Esophagus muscularis mucosa (tissue), 4 donors: ENCODE measurements around the gene TGM5. TPM values are rescaled to one million over a fixed set of nuclear protein-coding genes. Genes with fewer than 3 reads are reported as not detected.

Experiments used
- DNase-seq: peaks from one replicate; pipeline ENCODE4 v3.0.0-alpha.2; 2017; ENCODE audit errors: extremely low spot score
- H3K27ac ChIP-seq, 4 donors: fragments of 200-600 bp; sonication (generic); replicated peaks in 1 of 4; 1 replicate in 3 of 4; 2 replicates in 1 of 4; pipeline ENCODE4 v1.5.1; 2016 to 2019; ENCODE audit warnings: mild to moderate bottlenecking in 1 of 4
- H3K27me3 ChIP-seq, 4 donors: fragments of 200-600 bp; sonication (generic); one replicate each; pipeline versions ENCODE4 v1.5.1 to v1.6.0; 2016 to 2019
- H3K36me3 ChIP-seq, 4 donors: fragments of 200-600 bp; sonication (generic); one replicate each; pipeline ENCODE4 v1.5.1; 2016 to 2019
- H3K4me1 ChIP-seq, 4 donors: fragments of 200-600 bp; sonication (generic); one replicate each; pipeline ENCODE4 v1.5.1; 2016 to 2019
- H3K4me3 ChIP-seq, 4 donors: fragments of 200-600 bp; sonication (generic); 1 replicate in 2 of 4; 2 replicates in 2 of 4; pipeline ENCODE4 v1.5.1; 2016 to 2019; ENCODE audit warnings: mild to moderate bottlenecking in 4 of 4, moderate library complexity in 1 of 4
- H3K9me3 ChIP-seq, 4 donors: fragments of 200-600 bp; sonication (generic); 1 replicate in 3 of 4; 2 replicates in 1 of 4; pipeline ENCODE4 v1.5.1; 2016 to 2019
- EP300 ChIP-seq: sonication (generic); formaldehyde crosslinking; IDR thresholded peaks from one replicate; pipeline ENCODE4 v1.6.1; 2017; ENCODE audit warnings: antibody characterized with exemption
- POLR2A ChIP-seq: fragments of 450-650 bp; IDR thresholded peaks from one replicate; pipeline ENCODE4 v1.6.1; 2017; ENCODE audit warnings: antibody characterized with exemption, moderate library complexity, mild to moderate bottlenecking, low read depth
- POLR2AphosphoS5 ChIP-seq, 2 donors: sonication (generic); formaldehyde crosslinking; IDR thresholded peaks; one replicate each; pipeline ENCODE4 v1.6.1; 2017; ENCODE audit warnings: antibody characterized with exemption in 2 of 2
- WGBS: methylation state at CpG from one replicate; pipeline ENCODE4 v1.1.5; 2018; 5-methylcytosine and 5-hydroxymethylcytosine counted together
- intact Hi-C: fragments of 100-400 bp; cut with DNase I; formaldehyde crosslinking; loops from one replicate; pipeline ENCODE4 v1.15.1; 2023
- total RNA-seq, 4 donors: library from RNA; depleted of rRNA; stranded (reverse); fragments of >200 nt; gene quantifications; one replicate each; pipeline versions ENCODE4 v1.1.0 to v1.2.1, GENCODE V29; 2016
- TF ChIP-seq, protein P1 (sequence below), 3 experiments: fragments of 200-600 bp in 2 of 3; fragments of 450-650 bp in 1 of 3; sonication (generic) in 2 of 3; IDR thresholded peaks; one replicate each; pipeline ENCODE4 v1.5.1; 2017 to 2019; ENCODE audit warnings: antibody characterized with exemption in 3 of 3, mild to moderate bottlenecking in 2 of 3, moderate library complexity in 1 of 3

TGM5 gene
- total RNA-seq, 4 donors from 2014 or later: under 0.01 to 0.91 (median 0.25) TPM

DNA sequence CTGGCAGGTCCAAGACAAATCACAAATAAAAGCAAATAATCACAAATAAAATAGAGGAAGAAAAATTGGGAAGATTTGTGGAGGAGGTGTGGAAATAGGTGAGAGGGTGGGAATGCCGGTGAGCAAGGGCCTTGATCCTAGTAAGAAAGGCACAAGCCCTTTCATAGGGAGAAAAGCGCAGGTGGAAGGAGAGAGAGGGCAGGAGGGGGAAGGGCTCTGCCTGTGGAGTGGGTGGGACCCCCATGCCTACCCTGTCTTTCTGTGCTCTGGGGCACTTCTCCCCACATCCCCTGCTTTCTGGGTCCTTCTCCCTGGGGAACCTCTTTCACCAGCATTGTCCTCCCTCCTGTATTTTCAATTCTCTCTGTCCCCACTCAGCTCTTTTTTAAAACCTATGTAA, 711 bp upstream of the TGM5 start:
- Histone ChIP-seq H3K9me3 (peaks cover 0 to 2% (median 0%) of the 10 kb centered on the region in 4 donors), H3K4me3 (no peak overlapping the region), H3K27ac (no peak overlapping the region), H3K4me1 (no peaks in the 10 kb centered on the region), H3K36me3 (no peaks in the 10 kb centered on the region), H3K27me3 (peaks cover 0 to 26% (median 0%) of the 10 kb centered on the region in 4 donors)
- intact Hi-C loops: no loop called here
- DNase-seq: no peak
- WGBS: 97% methylated on average over 2 of the region's 2 CpGs
- TF ChIP-seq POLR2AphosphoS5 (IDR thresholded peaks at IDR 0.05) (no peak), EP300 (no peak), POLR2A (no peak)
- TF ChIP-seq, protein P1, sequence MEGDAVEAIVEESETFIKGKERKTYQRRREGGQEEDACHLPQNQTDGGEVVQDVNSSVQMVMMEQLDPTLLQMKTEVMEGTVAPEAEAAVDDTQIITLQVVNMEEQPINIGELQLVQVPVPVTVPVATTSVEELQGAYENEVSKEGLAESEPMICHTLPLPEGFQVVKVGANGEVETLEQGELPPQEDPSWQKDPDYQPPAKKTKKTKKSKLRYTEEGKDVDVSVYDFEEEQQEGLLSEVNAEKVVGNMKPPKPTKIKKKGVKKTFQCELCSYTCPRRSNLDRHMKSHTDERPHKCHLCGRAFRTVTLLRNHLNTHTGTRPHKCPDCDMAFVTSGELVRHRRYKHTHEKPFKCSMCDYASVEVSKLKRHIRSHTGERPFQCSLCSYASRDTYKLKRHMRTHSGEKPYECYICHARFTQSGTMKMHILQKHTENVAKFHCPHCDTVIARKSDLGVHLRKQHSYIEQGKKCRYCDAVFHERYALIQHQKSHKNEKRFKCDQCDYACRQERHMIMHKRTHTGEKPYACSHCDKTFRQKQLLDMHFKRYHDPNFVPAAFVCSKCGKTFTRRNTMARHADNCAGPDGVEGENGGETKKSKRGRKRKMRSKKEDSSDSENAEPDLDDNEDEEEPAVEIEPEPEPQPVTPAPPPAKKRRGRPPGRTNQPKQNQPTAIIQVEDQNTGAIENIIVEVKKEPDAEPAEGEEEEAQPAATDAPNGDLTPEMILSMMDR (IDR thresholded peaks at IDR 0.05): no peak

DNA sequence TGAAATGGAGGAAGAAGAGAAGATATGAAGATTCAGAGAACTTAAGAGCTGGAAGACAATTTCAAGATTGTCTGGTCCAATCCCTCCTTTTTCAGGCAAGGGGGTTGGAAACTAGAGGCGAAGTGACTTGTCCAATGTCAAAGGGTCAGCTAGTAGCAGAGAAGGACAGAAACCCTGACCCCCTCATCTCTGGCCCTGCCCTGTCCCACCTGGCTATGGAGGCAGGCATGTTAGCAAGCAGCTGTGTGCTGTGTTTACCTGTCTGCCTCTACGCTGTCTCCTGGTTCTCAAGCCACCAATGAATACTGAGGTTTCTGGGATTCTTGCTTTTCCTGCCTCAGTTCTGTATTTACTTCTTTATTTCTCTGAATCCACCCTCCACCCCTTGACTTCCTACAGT, 342 bp downstream of the TGM5 start:
- Histone ChIP-seq H3K4me1 (no peaks in the 10 kb centered on the region), H3K27me3 (peaks cover 0 to 26% (median 0%) of the 10 kb centered on the region in 4 donors), H3K36me3 (no peaks in the 10 kb centered on the region), H3K27ac (no peak overlapping the region), H3K4me3 (no peak overlapping the region), H3K9me3 (no peaks in the 10 kb centered on the region)
- WGBS: 90% methylated on average over 2 of the region's 2 CpGs
- TF ChIP-seq POLR2A: no peak
- TF ChIP-seq POLR2AphosphoS5 (IDR thresholded peaks at IDR 0.05): no peak
- TF ChIP-seq, protein P1 (IDR thresholded peaks at IDR 0.05): no peak
- TF ChIP-seq EP300: no peak
- no peak for DNase-seq
- intact Hi-C loops: no loop called here

DNA sequence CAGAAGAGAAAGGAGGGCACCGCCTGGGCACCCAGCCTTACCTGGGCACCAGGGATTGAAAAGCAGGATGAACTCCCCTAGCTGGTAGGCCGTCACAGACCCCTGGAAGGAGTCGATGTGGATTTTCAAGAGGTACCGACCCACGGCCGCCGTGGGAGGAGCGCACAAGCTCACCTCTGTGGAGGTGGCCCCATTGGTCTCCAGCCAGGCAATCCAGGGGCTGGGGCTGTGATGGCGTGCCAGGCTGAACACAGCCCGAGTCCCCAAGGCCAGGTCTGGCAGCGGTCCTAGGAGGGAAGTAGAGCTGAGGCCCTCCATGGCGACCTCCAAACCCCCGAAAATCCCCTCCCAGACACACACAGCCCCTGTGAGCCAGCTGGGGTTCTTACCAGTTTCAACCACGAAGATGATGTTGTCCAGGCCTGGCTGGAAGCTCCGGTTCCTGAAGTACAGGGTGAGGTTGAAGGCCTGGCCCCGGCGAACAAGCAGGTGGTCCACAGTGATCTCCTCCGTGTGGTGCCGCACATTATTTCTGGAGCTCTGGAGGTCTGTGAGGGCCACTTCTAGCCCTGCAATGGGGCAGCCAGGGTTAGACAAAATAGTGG, 6.6 kb downstream of the TGM5 start:
- no peak for DNase-seq
- WGBS: 92% methylated on average over 12 of the region's 19 CpGs

DNA sequence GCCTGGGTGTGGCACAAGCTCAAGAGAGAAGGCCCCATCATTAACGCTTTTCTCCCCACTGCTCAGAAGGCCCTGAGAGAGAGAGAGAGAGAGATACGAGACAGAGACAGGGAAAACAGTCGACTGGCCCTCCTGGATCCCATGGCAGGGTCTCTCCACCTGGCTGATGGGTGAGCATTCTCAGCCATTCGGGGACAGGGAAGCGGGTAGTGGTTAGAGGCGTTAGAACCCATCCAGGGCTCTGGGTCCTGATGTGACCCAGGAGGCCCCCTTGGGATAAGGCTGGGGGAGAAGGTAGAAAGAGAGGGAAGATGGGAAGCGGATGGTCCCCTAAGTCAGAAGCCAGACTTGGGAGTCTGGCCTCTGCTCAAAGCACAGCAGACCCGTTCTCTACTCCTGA, 7.9 kb downstream of the TGM5 start:
- Histone ChIP-seq H3K4me3 (no peak overlapping the region), H3K4me1 (no peaks in the 10 kb centered on the region), H3K36me3 (no peaks in the 10 kb centered on the region), H3K27ac (no peak overlapping the region), H3K27me3 (no peaks in the 10 kb centered on the region), H3K9me3 (no peaks in the 10 kb centered on the region)
- 97% methylated on average over 6 of the region's 8 CpGs for WGBS
- intact Hi-C loops: no loop called here
- DNase-seq: no peak
- TF ChIP-seq EP300: no peak
- no peak for TF ChIP-seq POLR2AphosphoS5 (IDR thresholded peaks at IDR 0.05)
- TF ChIP-seq POLR2A: no peak
- TF ChIP-seq, protein P1 (IDR thresholded peaks at IDR 0.05): no peak

More for the DNA sequence above, 6.6 kb downstream of the TGM5 start:
- Histone ChIP-seq H3K9me3 (no peaks in the 10 kb centered on the region), H3K4me1 (no peaks in the 10 kb centered on the region), H3K27ac (no peak overlapping the region), H3K36me3 (no peaks in the 10 kb centered on the region), H3K4me3 (no peak overlapping the region), H3K27me3 (no peaks in the 10 kb centered on the region)
- no peak for TF ChIP-seq EP300
- TF ChIP-seq POLR2AphosphoS5 (IDR thresholded peaks at IDR 0.05): no peak
- no peak for TF ChIP-seq POLR2A
- TF ChIP-seq, protein P1 (IDR thresholded peaks at IDR 0.05): no peak
- intact Hi-C loops: no loop called here

DNA sequence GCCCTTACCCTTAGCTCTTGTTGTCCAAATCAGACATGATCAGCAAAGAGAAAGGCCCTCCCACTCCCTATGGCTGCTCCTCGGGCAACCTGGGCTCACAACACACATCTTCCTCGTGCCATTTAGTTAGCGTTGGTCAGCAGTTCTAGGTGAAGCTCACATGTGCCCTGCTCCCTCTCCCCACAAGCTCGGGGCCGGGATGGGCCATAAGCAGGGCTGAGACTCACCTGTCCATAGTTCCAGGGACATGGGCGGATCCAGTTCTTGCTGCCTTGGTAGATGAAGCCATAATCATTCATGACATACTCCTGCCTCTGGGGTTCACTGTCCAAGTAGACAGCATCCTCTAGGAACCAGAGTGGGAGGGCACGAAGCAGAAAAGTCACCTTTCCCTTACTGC, 10.4 kb downstream of the TGM5 start:
- TF ChIP-seq, protein P1 (IDR thresholded peaks at IDR 0.05): no peak
- TF ChIP-seq POLR2A: no peak
- TF ChIP-seq POLR2AphosphoS5 (IDR thresholded peaks at IDR 0.05): no peak
- no peak for TF ChIP-seq EP300
- Histone ChIP-seq H3K4me1 (no peaks in the 10 kb centered on the region), H3K4me3 (no peak overlapping the region), H3K27ac (no peak overlapping the region), H3K27me3 (peaks cover 0 to 6% (median 0%) of the 10 kb centered on the region in 4 donors), H3K36me3 (no peaks in the 10 kb centered on the region), H3K9me3 (no peaks in the 10 kb centered on the region)
- 90% methylated on average over 4 of the region's 7 CpGs for WGBS
- DNase-seq: no peak
- intact Hi-C loops: no loop called here
